Inflammatory macrophage treated with lipopolysaccharide for 1 hour (primary cell): Measurements from ENCODE around the gene DNAH3.
"Not testable (repeated sequence)": the region's sequence is repeated elsewhere in the genome, so short reads cannot be mapped to it uniquely, and the experiment has no call there.

Source experiments
- DNase-seq, 2 donors: peaks; one replicate each; pipeline ENCODE4 v3.0.0-alpha.2; 2020 to 2022

Gene DNAH3

DNA sequence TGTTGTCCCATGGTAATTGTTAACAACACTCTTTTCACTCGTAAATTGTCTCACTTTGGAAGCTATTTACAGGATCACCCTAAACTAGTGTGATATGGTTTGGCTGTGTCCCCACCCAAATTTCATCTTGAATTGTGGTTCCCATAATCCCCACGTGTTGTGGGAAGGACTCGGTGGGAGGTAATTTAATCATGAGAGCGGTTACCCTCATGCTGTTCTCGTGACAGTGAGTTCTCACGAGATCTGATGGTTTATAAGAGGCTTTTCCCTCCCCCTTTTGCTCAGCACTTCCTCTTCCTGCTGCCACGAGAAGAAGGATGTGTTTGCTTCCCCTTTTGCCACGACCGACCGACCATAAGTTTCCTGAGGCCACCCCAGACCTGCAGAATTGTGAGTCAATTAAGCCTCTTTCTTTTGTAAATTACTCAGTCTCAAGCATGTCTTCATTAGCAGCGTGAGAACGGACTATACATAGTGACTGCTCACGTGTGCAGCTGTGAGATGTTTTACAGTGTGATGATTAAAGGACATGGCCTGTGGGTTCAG, 34.4 kb downstream of the DNAH3 start:
- DNase-seq: peak; percentile 30 to 38

DNA sequence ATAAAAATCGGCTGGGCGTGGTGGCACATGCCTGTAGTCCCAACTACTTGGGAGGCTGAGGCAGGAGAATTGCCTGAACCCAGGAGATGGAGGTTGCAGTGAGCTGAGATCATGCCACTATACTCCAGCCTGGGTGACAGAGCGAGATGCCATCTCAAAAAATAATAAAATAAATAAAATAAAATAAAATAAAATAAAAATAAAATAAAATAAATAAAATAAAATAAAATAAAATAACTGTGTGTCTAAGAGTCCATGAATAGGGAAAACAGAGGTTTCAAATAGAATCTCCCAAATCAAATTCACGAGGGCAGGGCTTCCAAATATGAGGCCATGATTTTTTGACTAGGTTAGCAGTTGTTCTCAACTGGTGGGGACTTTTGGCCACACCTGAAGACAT, 35.1 kb downstream of the DNAH3 start:
- not testable (repeated sequence) for DNase-seq

DNA sequence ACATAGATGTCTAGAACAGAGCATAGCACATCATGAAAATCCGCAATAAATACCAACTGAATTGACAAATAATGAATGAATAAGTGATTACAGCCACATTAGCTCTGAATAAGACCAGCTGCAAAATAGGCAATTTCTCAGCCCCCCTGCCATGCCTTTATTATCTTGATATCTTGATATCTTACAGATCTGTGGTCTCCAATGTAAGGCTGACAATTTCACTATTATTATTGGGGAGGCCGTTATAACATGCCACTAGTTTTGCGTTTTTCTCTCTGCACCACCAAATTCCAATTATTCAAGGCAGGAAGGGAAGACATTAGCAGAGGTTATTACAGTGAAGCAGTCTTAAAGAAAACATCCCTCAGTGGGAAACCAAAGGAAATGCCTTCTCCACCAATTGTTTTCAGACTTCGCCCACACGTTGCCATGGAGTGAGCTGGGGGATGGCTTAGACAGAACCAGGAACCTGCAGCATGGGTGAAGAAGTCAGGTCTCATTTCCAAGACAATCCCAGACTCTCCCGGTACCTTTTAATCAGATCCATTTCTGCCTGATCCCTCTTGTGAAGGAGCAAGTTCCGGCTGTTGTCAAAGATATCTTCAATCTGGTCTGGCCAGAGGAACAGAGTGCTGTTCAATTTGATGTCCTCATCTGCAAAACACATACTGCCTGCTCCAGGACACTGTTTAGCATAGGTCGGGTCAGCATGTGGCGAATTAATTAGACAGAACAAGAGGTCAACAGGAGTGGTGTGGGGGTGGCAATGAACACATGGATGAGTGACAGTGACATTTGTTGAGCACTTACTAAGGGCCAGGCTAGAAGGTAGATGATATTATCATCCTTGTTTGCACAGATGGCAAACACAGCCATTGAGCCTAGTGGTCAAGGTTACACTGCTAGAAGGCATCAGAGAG, 46.4 kb downstream of the DNAH3 start:
- peak; percentile 24 to 40 for DNase-seq

GRCh38 chr16:21101631-21102420, 48.8 kb downstream of the DNAH3 start:
- no peak for DNase-seq

DNA sequence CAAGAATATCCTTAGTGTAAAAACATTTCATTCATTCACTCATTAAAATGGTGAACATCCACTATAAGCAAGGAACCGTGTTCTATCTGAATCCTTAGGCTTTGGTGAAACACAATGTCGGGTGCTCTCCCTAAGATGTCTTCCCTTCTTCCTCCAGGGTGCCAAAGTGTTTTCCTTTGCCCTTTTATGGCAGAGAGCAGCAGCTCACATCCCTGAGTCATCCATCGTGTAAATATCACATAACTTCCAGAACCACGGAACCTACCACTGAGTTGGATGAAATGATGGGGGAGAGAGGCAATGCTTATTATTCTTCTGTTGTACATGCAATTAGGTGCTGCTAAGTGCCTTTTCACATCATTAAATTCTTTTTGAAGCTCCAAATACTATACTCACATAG, 50.2 kb downstream of the DNAH3 start:
- DNase-seq: no peak

GRCh38 chr16:21097151-21097550, 53.5 kb downstream of the DNAH3 start:
- no peak for DNase-seq

- not testable (repeated sequence) for DNase-seq
These were observed 55.9 kb downstream of the DNAH3 start for GRCh38 chr16:21094719-21095118.

DNA sequence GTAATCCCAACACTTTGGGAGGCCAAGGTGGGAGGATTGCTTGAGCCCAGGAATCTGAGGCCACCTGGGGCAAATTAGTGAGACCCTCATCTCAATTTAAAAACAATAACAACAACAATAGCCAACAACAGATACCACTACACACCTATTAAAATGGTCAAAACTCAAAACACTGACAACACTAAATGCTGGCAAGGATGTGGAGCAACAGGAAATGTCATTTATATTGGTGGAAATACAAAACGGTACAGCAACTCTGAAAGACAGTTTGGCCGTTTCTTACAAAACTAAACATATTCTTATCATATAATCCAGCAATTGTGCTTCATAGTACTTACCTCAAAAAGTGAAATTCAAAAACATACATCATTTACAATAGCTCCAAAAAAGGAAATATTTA, 57.7 kb downstream of the DNAH3 start:
- no peak for DNase-seq

DNA sequence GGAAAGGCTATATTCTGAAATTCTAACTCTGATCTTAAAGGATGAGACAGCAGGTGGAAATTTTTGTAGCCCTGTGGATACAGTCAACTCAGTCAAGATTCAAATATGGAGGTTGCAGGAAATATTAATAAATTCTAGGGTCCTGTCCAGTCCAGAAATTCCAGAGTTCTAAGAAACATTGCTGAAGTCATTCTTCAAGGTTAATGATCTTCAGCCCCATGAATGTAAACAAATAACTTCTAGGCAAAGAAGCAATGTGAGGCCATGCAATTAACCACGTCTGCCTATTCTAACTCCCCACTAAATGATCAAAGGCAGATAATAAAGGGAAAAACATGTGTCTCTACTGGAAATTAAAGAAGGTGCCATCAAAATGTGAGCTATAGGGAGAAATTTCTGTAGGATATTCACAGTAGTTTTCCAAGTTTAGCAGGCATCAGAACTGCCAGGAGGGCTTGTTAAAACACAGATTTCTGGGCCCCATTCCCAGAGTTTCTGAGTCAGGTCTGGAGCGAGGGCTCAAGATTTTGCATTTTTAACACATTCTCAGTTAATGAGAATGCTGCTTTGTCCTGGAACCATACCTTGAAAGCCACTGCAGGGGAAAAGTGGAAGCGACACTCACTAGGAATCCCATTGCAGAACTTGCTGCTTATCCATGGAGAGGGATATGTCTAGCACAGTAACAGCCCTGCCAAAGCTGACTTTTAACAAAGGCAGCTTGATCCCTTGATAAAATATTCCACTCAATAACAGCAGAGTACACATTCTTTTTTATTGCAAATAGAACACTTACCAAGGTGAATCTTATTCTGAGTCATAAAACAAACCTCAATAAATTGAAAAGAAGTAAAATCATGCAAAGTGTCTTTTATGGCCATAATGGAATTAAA, 61.8 kb downstream of the DNAH3 start:
- DNase-seq: no peak

- DNase-seq: no peak
These were observed 62.5 kb downstream of the DNAH3 start for GRCh38 chr16:21088143-21088542.

DNA sequence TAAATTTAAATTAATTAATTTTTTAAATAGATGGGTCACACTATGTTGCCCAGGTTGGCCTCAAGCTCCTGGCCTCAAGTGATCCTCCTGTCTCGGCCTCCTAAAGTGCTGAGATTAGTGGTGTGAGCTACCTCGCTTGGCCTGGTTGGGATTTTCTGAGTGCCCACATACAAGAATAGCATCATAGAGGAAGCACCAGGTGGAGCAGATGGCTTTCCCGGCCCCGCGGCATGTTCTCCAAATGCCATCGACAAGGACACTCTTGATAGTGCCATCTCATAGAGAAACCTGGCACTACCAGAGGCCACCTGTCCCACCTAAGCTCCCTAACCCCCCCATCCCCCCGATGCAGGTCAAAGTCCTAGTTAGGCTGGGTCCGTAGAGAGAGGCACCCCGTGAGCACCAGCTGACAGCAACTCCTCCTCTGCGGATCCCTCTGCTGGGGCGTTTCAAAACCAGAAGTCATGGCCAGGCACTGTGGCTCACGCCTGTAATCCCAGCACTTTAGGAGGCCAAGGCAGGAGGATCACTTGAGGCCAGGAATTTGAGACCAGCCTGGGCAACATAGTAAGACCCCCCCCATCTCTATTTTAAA, 65.9 kb downstream of the DNAH3 start:
- no peak for DNase-seq

- peak; percentile 16 to 83 for DNase-seq
These were observed 66.8 kb downstream of the DNAH3 start for GRCh38 chr16:21083729-21084268.

GRCh38 chr16:21081329-21081728, 69.3 kb downstream of the DNAH3 start:
- no peak for DNase-seq

GRCh38 chr16:21078563-21078962, 72.1 kb downstream of the DNAH3 start:
- no peak for DNase-seq

DNA sequence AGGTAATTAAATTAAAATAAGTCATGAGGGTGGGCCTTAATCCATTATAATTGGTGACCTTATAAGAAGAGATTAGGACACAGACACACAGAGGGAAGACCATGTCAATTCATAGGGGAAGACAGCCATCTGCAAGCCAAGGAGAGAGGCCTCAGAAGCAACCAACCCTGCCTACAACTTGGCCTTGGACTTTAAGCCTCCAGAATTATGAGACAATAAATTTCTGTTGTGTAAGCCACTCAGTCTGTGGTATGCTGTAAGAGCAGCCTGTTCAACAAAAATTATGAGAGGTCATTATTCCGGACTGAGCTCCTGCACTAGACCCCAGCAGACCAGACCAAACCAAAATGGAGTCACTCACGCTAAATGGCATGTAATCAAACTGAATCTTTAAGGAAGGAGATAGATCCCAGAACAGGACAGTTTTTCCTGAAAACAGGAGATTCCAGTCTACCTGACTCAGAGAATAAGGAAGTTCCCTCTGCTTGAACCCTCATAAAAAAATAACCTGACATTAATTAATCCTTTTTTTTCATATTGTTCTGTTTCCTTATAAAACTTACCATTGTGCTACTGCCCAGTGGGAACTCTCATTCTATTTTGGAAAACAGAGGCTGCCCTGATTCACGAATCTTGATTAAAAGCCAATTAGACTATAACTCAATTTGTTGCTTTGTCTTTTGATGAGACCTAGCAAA, 74.3 kb downstream of the DNAH3 start:
- no peak for DNase-seq

DNA sequence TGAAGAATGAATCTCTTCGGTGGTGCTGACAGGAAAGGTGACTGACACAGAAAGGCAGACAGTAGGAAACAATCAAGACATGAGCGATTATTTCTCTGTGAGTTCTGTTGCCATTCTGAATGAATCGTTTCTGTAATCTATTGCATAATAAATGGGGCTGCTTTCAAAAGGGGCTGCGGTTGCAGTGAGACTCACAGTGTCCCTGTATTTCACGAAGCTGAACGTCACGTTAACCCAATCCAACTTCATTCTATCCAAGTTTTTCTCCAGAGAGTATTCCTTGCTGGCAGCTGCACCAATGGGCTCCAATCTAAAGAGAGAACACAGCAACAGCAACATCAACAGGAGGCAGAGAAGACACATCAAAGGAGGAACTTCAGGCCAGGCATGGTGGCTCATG, 75.4 kb downstream of the DNAH3 start:
- peak in 1 of 2 donors; percentile 2 for DNase-seq

GRCh38 chr16:21072976-21073375, 77.7 kb downstream of the DNAH3 start:
- DNase-seq: no peak

DNA sequence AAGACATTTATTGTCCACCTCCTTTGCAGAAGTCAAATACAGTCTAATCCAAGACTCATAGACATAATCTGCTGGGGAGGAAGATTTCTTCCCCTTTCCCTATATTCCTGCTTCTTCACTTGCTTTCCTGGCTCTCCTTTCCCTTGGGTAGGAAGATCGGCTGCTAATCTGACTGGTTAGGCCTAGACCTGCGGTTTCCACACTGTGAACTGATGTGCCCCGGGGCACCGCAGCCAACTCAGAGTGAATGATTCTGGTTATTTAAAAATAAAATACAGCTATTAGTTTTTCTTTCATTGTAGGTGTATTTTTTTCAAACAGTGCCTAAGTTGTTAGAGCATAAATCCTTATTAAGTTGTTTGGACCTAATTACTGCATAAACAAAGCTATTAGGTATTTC, 78.9 kb downstream of the DNAH3 start:
- no peak for DNase-seq

DNA sequence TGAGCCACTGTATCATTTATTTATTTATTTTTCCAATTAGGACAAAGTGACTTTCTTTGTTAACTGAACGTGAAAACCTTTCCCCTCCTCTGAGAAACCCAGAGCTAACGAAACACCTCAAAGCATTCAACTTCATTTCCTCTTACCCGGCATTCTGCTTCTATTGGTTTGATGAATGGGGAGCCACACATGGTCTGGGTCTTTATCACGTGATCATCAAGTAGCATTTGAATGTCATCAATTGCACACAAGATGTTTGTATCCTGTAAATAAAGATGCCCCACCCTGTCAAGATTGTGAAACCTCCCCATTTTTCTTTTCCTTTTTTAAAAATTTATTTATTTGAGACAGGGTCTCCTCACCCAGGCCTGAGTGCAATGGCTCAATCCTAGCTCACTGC, 80.1 kb downstream of the DNAH3 start:
- DNase-seq: no peak

DNA sequence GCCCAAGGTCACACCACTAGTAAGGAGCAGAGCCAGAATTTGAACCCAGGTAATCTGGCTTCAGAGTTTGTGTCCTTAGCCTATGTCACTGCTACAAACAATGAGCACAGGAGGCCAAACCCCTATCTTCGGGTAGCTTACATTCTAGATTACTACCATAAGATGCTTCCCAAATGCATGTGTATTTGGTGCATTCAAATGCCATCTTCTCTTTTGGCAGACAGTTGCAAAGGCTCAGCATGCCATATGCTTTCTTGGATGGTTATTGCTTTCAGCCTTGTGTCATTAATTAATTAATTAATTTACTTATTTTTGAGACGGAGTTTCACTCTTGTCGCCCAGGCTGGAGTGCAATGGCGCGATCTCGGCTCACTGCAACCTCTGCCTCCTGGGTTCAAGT, 80.7 kb downstream of the DNAH3 start:
- DNase-seq: no peak

DNA sequence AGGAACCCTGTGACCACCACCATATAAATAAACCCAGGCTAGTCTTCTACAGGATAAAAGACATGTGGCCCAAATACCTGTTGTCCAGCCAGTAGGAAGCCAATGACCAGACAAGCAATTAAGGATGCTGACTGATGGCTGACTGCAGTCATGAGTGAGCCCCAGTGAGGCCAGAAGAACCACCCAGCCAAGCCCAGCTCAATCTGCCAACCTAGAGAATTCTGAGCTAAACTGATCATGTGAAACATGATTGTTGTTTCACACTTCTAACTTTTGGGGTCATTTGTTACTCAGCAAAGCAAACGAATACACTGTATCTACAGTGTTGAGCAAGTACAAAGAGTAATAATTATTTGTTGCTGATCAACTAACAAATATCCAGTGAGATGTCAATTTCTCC, 86.4 kb downstream of the DNAH3 start:
- DNase-seq: no peak
